ENCODE measurements around the gene DTX1. TPM values are rescaled to one million over a fixed set of nuclear protein-coding genes. Genes with fewer than 3 reads are reported as not detected.

The DTX1 gene
- total RNA-seq (2016; rRNA removed; fragmentation: Illumina TruSeq; extraction: Trizol): not detected in 2 replicates
- total RNA-seq (2016; cell fraction: cytosol; rRNA removed; fragmentation: Illumina TruSeq; extraction: Trizol; ENCODE audit: low read depth): not detected in 2 replicates
- not detected in 2 replicates for total RNA-seq (2016; cell fraction: insoluble cytoplasmic fraction; rRNA removed; fragmentation: Illumina TruSeq; extraction: Trizol)
- total RNA-seq (2016; cell fraction: membrane; rRNA removed; fragmentation: Illumina TruSeq; extraction: Trizol): not detected in 2 replicates
- total RNA-seq (2016; cell fraction: nucleus; rRNA removed; fragmentation: Illumina TruSeq; extraction: Trizol): not detected in 2 replicates
- not detected in 2 replicates for polyA plus RNA-seq (2011; rRNA removed)
- polyA plus RNA-seq (2011; cell fraction: cytosol; rRNA removed): not detected in 2 replicates
- polyA plus RNA-seq (2011; cell fraction: nucleus; rRNA removed): not detected in 2 replicates
- not detected in 2 replicates for polyA plus RNA-seq (2012)
- not detected in 2 replicates for polyA plus RNA-seq (2016; cell fraction: cytosol; fragmentation: Illumina TruSeq; extraction: Trizol; ENCODE audit: low read depth)
- not detected in 2 replicates for polyA plus RNA-seq (2016; cell fraction: insoluble cytoplasmic fraction; fragmentation: Illumina TruSeq; extraction: Trizol; ENCODE audit: low read depth)
- not detected in 2 replicates for polyA plus RNA-seq (2016; cell fraction: membrane; fragmentation: Illumina TruSeq; extraction: Trizol; ENCODE audit: low read depth)
- polyA plus RNA-seq (2016; cell fraction: nucleus; fragmentation: Illumina TruSeq; extraction: Trizol; ENCODE audit: insufficient read depth, low read depth): not detected in 2 replicates
- polyA minus RNA-seq (2011; rRNA and poly(A)+ RNA removed; ENCODE audit: low replicate concordance): not detected in 2 replicates
- polyA minus RNA-seq (2011; cell fraction: cytosol; rRNA and poly(A)+ RNA removed): not detected in 2 replicates
- polyA minus RNA-seq (2011; cell fraction: nucleus; rRNA and poly(A)+ RNA removed): not detected in 2 replicates
- Bru-seq, nascent RNA: percentile 5 among the genes with signal in this experiment
- BruChase-seq, experiment 1, labeled RNA remaining after a 6-hour chase: percentile 6 among the genes with signal in this experiment
- percentile 5 among the genes with signal in this experiment for BruChase-seq, experiment 2, labeled RNA remaining after a 2-hour chase
- long read RNA-seq, experiment 1: 0 reads
- long read RNA-seq, experiment 2: 0 reads

DNA sequence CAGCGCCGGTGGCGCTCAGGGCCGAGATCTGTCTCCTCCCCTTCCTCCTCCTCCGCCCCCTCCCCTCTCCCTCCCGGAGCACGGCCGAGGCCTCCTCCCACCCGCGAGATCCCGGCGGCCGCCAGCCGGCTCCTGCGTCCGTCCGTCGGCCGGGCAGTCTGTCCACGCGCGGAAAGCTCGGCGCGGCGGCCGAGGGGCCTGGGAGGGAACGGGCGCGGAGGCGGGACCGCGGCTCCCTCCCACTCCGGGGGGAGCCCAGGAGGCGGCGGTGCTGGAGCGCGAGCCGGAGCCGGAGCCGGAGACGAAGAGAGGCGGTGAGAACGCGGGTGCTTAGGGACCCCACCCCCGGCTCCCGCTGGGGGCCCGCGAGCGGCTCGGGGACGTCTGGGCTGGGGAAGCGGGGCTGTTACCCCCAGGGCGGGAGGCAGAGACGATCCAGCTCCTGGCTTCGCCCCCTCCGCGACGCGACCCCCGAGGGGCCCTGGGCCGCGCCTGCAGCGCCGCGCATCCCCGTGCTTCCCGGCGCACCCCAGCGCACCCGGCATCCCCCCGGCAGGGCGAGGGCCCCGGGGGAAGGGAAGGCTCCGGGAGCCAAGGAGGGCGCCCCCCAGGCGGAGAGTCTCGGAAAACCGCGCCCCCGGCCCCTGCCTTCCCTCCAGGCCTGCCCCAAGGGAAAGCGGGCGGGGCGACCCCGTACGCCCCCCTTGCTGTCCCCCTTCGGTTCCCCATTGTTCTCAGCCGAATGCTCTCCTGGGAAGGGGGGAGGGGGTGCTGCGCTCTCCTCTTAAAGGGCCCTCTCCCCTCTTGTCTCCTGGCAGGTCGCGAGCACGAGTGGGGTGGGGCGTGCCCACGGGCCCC lies at the start of gene DTX1:
DTX1 (plus strand) TSS at position 100 of the 858 bp plus-strand sequence. CDS start 1,463 bp downstream, outside the sequence.
- DNase-seq (ENCODE audit: low spot score): no peak
- Histone ChIP-seq H3K27ac (ENCODE audit: extremely low read length, insufficient read depth, low read length) (no peak within 1 kb of the TSS), H3K79me2 (ENCODE audit: insufficient read depth, low read length) (no peaks in the 10 kb centered on the region), H3K36me3 (replicated peaks in 1 of 2; ENCODE audit: control insufficient read depth in 1 of 2, insufficient read depth in 2 of 2, low read length in 2 of 2) (no peaks in the 10 kb centered on the region), H3K4me2 (ENCODE audit: low read depth, low read length) (no peak within 1 kb of the TSS), H4K20me1 (ENCODE audit: insufficient read depth, low read length) (no peaks in the 10 kb centered on the region), H3K27me3 (ENCODE audit: control insufficient read depth in 1 of 2, insufficient read depth in 2 of 2, low read length in 2 of 2) (peaks cover 4 to 32% of the 10 kb centered on the region in 2 experiments; a peak in 4 of 5 replicates), H3K4me1 (ENCODE audit: insufficient read depth, low read length) (no peaks in the 10 kb centered on the region), H3K9ac (ENCODE audit: insufficient read depth, low read depth, low read length) (no peak within 1 kb of the TSS), H3K4me3 (replicated peaks in 1 of 3; ENCODE audit: insufficient read depth in 1 of 3, low read depth in 2 of 3, low read length in 3 of 3) (no peak within 1 kb of the TSS; a peak in 1 of 6 replicates), H3K9me3 (ENCODE audit: low read length) (no peaks in the 10 kb centered on the region), H2AFZ (ENCODE audit: low read length) (no peak within 1 kb of the TSS)
- in situ Hi-C loops (cut with HindIII; ENCODE audit: extremely low pct_ligation_motif_present, low pct_unique_long_range_greater_than_20kb): no loop called here
- no peak for TF ChIP-seq HOXA7 (CRISPR knock-in tag; IDR thresholded peaks at IDR 0.05)
- TF ChIP-seq ZNF746 (CRISPR knock-in tag; IDR thresholded peaks at IDR 0.05): no peak
- TF ChIP-seq TCF7 (IDR thresholded peaks at IDR 0.05; ENCODE audit: low read depth): no peak
- TF ChIP-seq HOMEZ (CRISPR knock-in tag; IDR thresholded peaks at IDR 0.05; ENCODE audit: low read depth): no peak
- no peak for TF ChIP-seq ZNF343 (CRISPR knock-in tag; IDR thresholded peaks at IDR 0.05)
- no peak for TF ChIP-seq ZNF782 (CRISPR knock-in tag; IDR thresholded peaks at IDR 0.05; ENCODE audit: borderline replicate concordance)
- TF ChIP-seq DNMT1 (CRISPR knock-in tag; IDR thresholded peaks at IDR 0.05): no peak
- ATAC-seq: no peak; the same call in 2 of the 3 replicates
- ChIA-PET CTCF (ENCODE audit: low intra/inter-chr PET ratio, low total read pairs) (no interaction called here), POLR2A (no interaction called here)
- WGBS (ENCODE audit: low lambda C conversion rate): 40% methylated on average over 10 of the region's 94 CpGs
- FAIRE-seq: no peak
- no TSS peak for BruUV-seq (replicated peaks)
- intact Hi-C loops (cut with micrococcal nuclease; ENCODE audit: unreplicated experiment): no loop called here

Measured in HepG2 (cell line).